ACC112 (cell line): ENCODE results near the gene SH3BP5L.
"Not testable (repeated sequence)": the region's sequence is repeated elsewhere in the genome, so short reads cannot be mapped to it uniquely, and the experiment has no call there.

Experiments
- H2AFZ ChIP-seq: fragments of 200-600 bp; sonication (generic); one replicate; pipeline ENCODE4 v1.6.0; 2017; ENCODE audit warnings: antibody characterized with exemption, low read length; ENCODE audit not compliant: unreplicated experiment
- H3K27ac ChIP-seq: fragments of 200-600 bp; sonication (generic); 2 replicates; pipeline ENCODE4 v1.5.1; 2014; ENCODE audit warnings: low read depth, mild to moderate bottlenecking, antibody characterized with exemption, low read length, moderate library complexity
- H3K27me3 ChIP-seq: fragments of 200-600 bp; sonication (generic); 2 replicates; pipeline ENCODE4 v1.6.1; 2014; ENCODE audit warnings: mild to moderate bottlenecking, antibody characterized with exemption, low read length, moderate library complexity, mixed read lengths; ENCODE audit not compliant: insufficient read depth
- H3K36me3 ChIP-seq: fragments of 200-600 bp; sonication (generic); 2 replicates; pipeline ENCODE4 v1.6.1; 2016; ENCODE audit warnings: mild to moderate bottlenecking, antibody characterized with exemption, low read length, moderate library complexity, mixed read lengths; ENCODE audit not compliant: insufficient read depth
- H3K4me1 ChIP-seq: fragments of 200-600 bp; sonication (generic); one replicate; pipeline ENCODE4 v1.6.1; 2016; ENCODE audit warnings: low read length, mixed read lengths; ENCODE audit not compliant: insufficient read depth, unreplicated experiment, control insufficient read depth
- H3K4me3 ChIP-seq: fragments of 200-600 bp; sonication (generic); 2 replicates; pipeline ENCODE4 v1.5.1; 2014; ENCODE audit warnings: mild to moderate bottlenecking, low read depth, low read length
- H3K79me2 ChIP-seq: fragments of 200-600 bp; sonication (generic); one replicate; pipeline ENCODE4 v1.6.0; 2016; ENCODE audit warnings: low read length; ENCODE audit not compliant: control insufficient read depth, unreplicated experiment, insufficient read depth

The SH3BP5L gene

DNA sequence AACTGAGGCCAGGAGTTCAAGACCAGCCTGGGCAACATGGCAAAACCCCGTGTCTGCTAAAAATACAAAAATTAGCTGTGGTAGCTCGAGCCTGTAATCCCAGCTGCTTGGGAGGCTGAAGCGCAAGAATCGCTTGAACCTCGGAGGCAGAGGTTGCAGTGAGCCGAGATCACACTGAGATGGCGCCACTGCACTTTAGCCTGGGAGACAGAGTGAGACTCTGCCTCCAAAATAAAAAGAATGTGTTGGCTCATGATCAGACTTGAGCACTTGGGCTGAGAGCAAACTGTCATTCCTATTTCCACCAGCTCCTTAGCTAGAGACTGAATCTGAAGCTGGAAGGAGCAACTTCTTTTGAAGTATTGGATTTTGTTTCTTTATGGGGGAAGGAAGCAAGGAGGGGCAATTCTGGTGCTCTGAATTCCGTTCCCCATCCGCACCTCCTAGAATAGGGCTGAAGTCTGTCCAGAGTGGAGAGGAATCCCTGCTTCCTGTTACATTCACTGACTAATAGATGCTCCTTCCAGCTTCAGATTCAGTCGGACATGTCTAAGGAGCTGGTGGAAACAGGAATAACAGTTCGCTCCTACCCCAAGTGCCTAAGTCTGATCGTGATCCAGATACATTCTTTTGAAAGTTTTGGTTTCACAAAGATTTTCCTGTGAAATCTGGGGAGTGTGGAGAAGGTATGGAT lies 16.1 kb upstream of the SH3BP5L start:
- Histone ChIP-seq H3K4me1 (peaks cover 30% of the 10 kb centered on the region), H2AFZ (no peak overlapping the region), H3K79me2 (peaks cover 35% of the 10 kb centered on the region), H3K36me3 (0 out of 2 replicates have a peak, but pooled peaks cover 7% of the 10 kb centered on the region), H3K27me3 (no peaks in the 10 kb centered on the region), H3K4me3 (no peak overlapping the region), H3K27ac (peak overlapping the region; percentile 52)

DNA sequence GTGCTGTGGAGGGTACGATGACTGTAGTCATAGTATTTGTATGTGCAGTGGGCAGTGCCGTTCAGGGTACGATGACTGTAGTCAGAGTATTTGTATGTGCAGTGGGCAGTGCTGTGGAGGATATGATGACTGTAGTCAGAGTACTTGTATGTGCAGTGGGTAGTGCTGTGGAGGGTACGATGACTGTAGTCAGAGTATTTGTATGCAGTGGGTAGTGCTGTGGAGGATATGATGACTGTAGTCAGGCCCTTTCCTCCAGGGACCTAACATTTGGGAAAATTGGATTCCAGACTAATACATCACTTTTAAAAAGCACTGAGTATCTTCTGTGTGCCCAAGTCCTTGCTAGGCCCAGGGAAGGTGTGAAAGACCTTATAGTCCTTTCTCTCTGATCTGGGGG lies 15.2 kb upstream of the SH3BP5L start:
- Histone ChIP-seq H3K27me3 (no peaks in the 10 kb centered on the region), H3K36me3 (0 out of 2 replicates have a peak, but pooled peaks cover 7% of the 10 kb centered on the region), H3K27ac (peak overlapping the region; percentile 52), H2AFZ (no peak overlapping the region), H3K4me1 (peaks cover 30% of the 10 kb centered on the region), H3K4me3 (no peak overlapping the region), H3K79me2 (peaks cover 35% of the 10 kb centered on the region)

DNA sequence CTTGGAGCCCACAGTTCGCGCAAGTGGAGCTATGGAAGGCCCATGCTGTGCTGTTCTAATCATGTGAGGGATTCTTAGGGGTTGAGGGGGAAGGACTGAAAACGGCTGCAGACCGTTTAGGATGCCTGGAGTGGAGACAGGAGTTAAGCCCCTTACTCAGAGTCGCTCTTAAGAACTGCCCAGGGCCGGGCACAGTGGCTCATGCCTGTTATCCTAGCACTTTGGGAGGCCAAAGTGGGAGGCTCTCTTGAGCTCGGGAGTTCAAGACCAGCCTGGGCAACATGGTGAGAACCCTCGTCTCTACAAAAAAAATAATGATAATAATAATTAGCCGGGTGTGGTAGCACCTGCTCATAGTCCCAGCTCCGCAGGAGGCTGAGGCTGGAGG lies 13.4 kb upstream of the SH3BP5L start:
- Histone ChIP-seq H2AFZ (peak overlapping the region; percentile 62), H3K79me2 (peaks cover 35% of the 10 kb centered on the region), H3K4me3 (peak overlapping the region; percentile 90), H3K27ac (peak overlapping the region; percentile 96), H3K4me1 (peaks cover 30% of the 10 kb centered on the region), H3K27me3 (no peaks in the 10 kb centered on the region), H3K36me3 (no peaks in the 10 kb centered on the region)

DNA sequence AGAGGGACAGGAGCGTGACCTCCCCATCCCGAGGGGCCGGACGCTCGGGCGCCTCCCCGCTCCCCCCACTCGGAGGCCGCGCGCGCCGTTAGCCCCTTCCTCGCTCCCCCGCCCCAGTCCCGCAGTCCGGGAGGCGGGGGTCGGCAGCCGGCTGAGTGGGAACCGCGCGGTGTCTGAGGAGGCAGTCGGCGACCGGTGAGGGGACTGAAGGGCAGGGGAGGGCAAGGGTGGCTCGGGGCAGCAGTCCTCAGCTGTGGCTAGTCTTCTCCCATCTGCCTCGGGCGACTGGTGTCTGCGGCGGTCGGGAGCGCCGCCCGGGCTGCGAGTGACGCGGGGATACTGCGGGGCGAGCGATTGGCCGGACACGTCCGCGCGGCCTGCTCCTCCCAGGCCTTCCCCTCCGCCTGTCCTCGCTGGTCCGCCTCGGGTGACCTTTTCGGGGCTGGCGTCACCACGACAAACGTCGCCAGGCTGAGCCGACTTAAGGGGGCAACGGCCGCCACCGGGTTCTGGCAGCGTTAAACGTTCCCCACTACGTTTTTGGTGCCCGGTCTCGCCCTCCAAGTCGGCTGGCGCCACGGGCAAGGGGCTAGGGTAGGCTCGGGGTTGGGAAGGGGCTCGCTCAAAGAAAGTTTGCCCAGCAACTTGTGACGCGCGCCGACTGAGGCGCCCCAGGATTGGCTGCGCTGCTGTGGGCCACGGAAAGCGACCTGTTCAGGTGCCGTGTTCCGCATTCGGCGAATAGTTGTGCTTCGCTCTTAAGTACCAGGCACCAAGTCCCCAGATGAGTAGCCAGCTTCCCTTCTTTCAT lies 12.8 kb upstream of the SH3BP5L start:
- Histone ChIP-seq H3K4me1 (peaks cover 30% of the 10 kb centered on the region), H3K36me3 (no peaks in the 10 kb centered on the region), H3K27me3 (no peaks in the 10 kb centered on the region), H3K4me3 (peak overlapping the region; percentile 90), H3K79me2 (peaks cover 31% of the 10 kb centered on the region), H3K27ac (peak overlapping the region; percentile 96), H2AFZ (peak overlapping the region; percentile 62)

DNA sequence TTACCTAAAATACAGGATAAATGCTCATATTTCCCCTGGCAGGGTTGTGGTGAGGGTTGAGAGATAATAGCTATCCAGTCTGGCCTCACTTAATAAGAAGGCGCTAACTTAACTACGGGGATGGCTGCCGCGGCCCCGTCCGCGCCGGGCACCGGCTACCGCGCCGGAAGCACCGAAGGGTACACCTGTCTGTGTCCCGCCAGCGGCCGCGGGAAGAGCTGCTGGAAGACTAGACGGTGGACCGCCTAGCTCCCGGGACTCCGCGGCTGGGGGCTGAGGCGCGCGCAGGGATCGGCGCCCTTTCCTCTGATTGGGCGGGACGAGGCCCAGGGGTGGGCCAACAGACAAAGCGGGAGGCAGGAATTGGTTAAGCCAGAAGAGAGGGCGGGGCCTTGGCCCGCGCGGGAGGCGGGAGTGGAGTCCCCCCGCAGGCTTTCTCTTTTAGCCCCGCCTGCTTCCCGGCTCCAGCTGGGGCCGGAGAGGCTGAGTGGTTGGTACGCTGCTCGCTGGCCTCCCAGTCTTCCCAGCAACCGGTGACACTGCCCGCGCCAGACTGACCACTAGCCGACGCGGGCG lies 12.2 kb upstream of the SH3BP5L start, which contains the start of gene ZNF672:
ZNF672 (plus strand) TSS at position 444 of the 576 bp plus-strand sequence. CDS start 9,051 bp downstream, outside the sequence.
- Histone ChIP-seq H3K27me3 (no peaks in the 10 kb centered on the region), H3K36me3 (no peaks in the 10 kb centered on the region), H2AFZ (peak within 1 kb of the TSS; percentile 74), H3K79me2 (peaks cover 26% of the 10 kb centered on the region), H3K4me3 (peak within 1 kb of the TSS; percentile 90), H3K27ac (peak within 1 kb of the TSS; percentile 96), H3K4me1 (peaks cover 26% of the 10 kb centered on the region)

DNA sequence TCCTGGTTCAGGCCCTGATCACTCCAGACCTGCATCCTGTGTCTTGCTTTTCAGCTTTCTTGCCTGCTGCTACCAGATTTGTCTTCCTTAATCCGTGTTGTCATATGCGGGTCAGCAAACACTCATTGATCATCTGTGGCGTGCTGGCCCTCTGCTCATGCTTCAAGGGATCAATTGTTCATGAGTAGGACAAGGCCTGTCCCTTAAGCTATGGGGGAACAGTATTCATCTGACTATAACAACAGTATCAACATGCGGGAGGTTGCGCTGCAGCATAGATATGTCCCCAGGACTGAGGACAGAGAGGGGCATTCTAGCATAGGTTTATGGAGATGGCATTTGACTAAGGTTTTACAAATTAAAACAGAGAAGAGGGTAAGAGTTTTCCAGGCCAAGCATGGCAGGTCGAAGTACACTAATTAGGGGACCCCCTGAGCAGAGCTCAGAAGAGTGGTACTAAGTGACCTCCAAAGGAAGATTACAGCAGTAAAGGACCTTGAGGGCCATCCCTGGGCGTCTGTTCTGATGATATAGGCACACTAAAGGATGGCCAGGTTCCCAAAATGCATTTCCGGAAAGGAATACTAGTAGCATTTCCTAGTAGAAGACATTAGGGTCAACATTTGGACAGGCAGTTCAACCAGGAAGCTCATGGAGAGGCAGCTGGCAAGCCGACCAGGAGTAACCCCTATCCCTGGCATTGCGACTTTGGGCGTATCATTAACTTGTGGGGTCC lies 11.5 kb upstream of the SH3BP5L start:
- H3K27ac ChIP-seq = peak overlapping the region; percentile 17; the same call in 1 of the 2 replicates
- no peaks in the 10 kb centered on the region for H3K27me3 ChIP-seq
- H3K4me3 ChIP-seq = peak overlapping the region; percentile 90
- peaks cover 19% of the 10 kb centered on the region for H3K4me1 ChIP-seq
- H2AFZ ChIP-seq = peak overlapping the region; percentile 74
- peaks cover 19% of the 10 kb centered on the region for H3K79me2 ChIP-seq
- no peaks in the 10 kb centered on the region for H3K36me3 ChIP-seq

DNA sequence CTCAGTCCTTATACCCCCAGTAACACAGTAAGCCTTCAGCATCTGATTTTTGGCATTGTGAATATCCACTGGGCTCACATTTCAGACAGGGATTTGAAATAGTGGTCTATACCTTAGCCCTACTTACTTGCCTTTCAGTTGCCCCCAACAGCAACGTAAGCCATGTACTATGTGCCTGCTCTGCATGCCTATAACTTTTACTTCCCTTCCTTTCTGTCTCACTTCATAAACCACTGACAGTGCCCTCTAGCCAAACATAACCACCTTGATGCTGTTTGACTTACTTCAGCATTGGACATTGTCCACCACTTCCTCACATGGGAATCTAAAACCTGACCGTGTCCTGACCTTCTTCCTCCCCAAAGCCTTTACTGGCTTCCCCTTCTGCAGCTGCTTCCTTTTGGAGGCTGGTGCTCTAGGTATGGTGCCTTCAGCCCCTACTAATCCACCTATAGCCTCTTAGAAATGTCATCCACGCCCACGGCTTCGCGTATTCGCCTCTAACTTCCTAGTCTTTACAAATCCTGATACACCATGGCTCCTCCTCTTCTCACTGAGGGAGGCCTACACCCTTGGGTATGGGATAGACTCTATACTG lies 8.7 kb upstream of the SH3BP5L start:
- Histone ChIP-seq H3K27me3 (no peaks in the 10 kb centered on the region), H3K27ac (no peak overlapping the region), H3K4me1 (peaks cover 6% of the 10 kb centered on the region), H3K79me2 (peaks cover 6% of the 10 kb centered on the region), H3K4me3 (no peak overlapping the region), H2AFZ (no peak overlapping the region), H3K36me3 (no peaks in the 10 kb centered on the region)

DNA sequence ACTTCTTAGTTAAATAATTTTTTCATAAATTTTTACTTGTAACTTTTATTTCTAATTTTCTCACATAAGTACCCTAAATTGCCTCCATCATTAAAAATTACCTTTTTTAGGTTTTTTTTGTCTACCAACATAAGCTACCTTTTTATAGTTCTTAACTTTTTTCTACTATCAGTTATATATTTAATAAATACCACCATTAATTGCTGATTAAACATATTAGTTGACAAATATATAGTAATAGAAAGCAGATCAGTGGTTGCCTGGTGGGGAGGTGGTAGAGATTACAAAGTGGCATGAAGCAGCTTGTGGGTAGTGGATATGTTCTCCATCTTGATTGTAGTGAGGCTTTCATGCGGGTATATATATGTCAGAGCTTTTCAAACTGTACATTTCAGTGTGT lies 6.1 kb upstream of the SH3BP5L start:
- no peak overlapping the region for H2AFZ ChIP-seq
- H3K27me3 ChIP-seq = no peaks in the 10 kb centered on the region
- no peak overlapping the region for H3K4me3 ChIP-seq
- H3K36me3 ChIP-seq = no peaks in the 10 kb centered on the region
- H3K27ac ChIP-seq = no peak overlapping the region
- no peaks in the 10 kb centered on the region for H3K79me2 ChIP-seq
- peaks cover 9% of the 10 kb centered on the region for H3K4me1 ChIP-seq

DNA sequence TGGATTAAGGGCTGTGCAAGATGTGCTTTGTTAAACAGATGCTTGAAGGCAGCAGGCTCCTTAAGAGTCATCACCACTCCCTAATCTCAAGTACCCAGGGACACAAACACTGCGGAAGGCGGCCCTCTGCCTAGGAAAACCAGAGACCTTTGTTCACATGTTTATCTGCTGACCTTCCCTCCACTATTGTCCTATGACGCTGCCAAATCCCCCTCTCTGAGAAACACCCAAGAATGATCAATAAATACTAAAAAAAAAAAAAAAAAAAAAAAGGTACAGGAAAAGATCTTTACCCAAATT lies 5.0 kb upstream of the SH3BP5L start:
- H3K79me2 ChIP-seq, H3K36me3 ChIP-seq, H3K27ac ChIP-seq, H3K27me3 ChIP-seq, H3K4me3 ChIP-seq, H2AFZ ChIP-seq: not testable (repeated sequence)
- peaks cover 12% of the 10 kb centered on the region for H3K4me1 ChIP-seq

DNA sequence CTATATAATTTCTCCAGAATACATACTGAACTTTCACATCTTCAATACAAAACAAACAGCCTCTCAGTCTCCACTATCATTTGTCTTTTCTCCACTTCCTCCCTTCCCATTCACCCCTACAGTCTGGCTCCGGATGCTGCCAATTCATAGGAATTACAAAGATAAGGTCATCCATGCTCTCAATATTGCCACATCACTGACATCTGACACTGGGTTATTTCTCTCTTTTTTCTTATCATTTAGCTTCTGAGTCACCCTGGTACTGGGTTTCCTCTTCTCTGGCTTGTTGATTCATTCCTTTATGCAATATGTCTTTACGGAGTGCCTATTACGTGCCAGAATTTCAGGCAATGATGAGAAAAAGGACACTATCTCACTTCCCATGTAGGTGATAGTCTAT lies 3.1 kb upstream of the SH3BP5L start:
- Histone ChIP-seq H3K79me2 (peaks cover 18% of the 10 kb centered on the region), H3K27me3 (no peaks in the 10 kb centered on the region), H3K36me3 (no peaks in the 10 kb centered on the region), H3K4me1 (peaks cover 24% of the 10 kb centered on the region), H2AFZ (peak overlapping the region; percentile 78), H3K27ac (peak overlapping the region; percentile 66), H3K4me3 (no peak overlapping the region)
